Activated T-helper 2 cell treated with anti-CD3 and anti-CD28 coated beads, Interferon-gamma antibody, Interleukin-2, Interleukin-4, amounts not matched to agents 10 μg/mL and 5 μg/mL and 100 μg/mL, durations not matched to agents 14 hours and 24 hours and 36 hours (primary cell): Measurements from ENCODE around the gene CEP55. TPM values are rescaled to one million over a fixed set of nuclear protein-coding genes. Genes with fewer than 3 reads are reported as not detected.
A peak's percentile ranks its signal among the peaks of the same experiment; 100 is the strongest.
"Not testable (repeated sequence)": the region's sequence is repeated elsewhere in the genome, so short reads cannot be mapped to it uniquely, and the experiment has no call there.

Source experiments
- DNase-seq: peaks from one replicate; pipeline ENCODE4 v3.0.0; 2021; ENCODE audit warnings: low spot score
- H3K27ac Mint-ChIP-seq: one replicate; pipeline ENCODE4 v1.8.0; 2021; ENCODE audit warnings: mixed read lengths
- H3K27me3 Mint-ChIP-seq: one replicate; pipeline ENCODE4 v1.8.0; 2021; ENCODE audit warnings: low read depth, mixed read lengths
- H3K36me3 Mint-ChIP-seq: one replicate; pipeline ENCODE4 v1.8.0; 2021; ENCODE audit warnings: low read depth, mixed read lengths
- H3K4me1 Mint-ChIP-seq: one replicate; pipeline ENCODE4 v1.8.0; 2021; ENCODE audit warnings: low read depth, mixed read lengths
- H3K4me3 Mint-ChIP-seq: one replicate; pipeline ENCODE4 v1.8.0; 2021; ENCODE audit warnings: low read depth, mild to moderate bottlenecking, moderate library complexity, mixed read lengths
- H3K9me3 Mint-ChIP-seq: one replicate; pipeline ENCODE4 v1.8.0; 2021; ENCODE audit warnings: mixed read lengths
- intact Hi-C: fragments of 100-400 bp; cut with micrococcal nuclease; formaldehyde crosslinking; loops from one replicate; pipeline ENCODE4 v1.15.1; 2023
- total RNA-seq: library from RNA; stranded (reverse); gene quantifications from 2 replicates; pipeline ENCODE4 v1.2.3, GENCODE V29; 2022

Gene CEP55
- total RNA-seq, 1 donor from 2014 or later: 72.6 TPM

DNA sequence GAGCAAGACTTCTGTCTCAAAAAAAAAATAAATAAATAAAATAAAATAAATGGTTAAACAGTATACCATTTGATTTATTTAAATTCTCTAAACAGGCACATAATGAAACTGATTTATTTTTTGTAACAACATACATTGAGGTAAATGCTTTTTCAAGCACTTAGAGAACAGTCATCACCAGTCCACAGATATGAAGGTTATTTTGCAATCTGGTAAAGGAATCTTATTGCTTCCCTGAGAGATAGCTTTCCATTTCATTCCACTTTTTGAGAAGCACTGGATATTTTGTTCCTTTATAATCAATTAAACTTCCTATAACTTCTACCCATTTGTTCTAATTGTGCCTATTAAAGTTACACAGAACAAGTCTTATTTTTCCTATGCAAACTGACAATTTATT lies 5.2 kb downstream of the CEP55 start:
- DNase-seq: no peak
- Mint-ChIP-seq H3K27ac (peak overlapping the region; percentile 77), H3K4me1 (peaks cover 76% of the 10 kb centered on the region), H3K4me3 (peak overlapping the region; percentile 53), H3K27me3 (no peaks in the 10 kb centered on the region), H3K9me3 (no peaks in the 10 kb centered on the region), H3K36me3 (peaks cover 70% of the 10 kb centered on the region)
- intact Hi-C loops: loop anchor here (10.0 kb wide), 1 partner anchor 907 kb away; the partner anchor contains the start of gene KIF11

DNA sequence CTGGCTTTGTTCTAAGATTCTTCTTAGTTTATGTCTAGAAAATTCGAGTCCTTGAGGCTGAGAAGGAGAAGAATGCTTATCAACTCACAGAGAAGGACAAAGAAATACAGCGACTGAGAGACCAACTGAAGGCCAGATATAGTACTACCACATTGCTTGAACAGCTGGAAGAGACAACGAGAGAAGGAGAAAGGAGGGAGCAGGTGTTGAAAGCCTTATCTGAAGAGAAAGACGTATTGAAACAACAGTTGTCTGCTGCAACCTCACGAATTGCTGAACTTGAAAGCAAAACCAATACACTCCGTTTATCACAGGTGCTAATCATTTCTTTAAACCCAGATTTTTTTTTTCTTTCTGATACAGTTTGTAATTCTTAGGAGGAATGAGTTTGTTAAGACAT lies 6.7 kb downstream of the CEP55 start:
- peak overlapping the region; percentile 66 for H3K4me3 Mint-ChIP-seq
- no peaks in the 10 kb centered on the region for H3K27me3 Mint-ChIP-seq
- no peaks in the 10 kb centered on the region for H3K9me3 Mint-ChIP-seq
- intact Hi-C loops: loop anchor here (1.0 to 10.0 kb wide), 2 partner anchors 21 to 908 kb away; partner anchors contain the start of genes KIF11 and MYOF
- H3K4me1 Mint-ChIP-seq: peaks cover 74% of the 10 kb centered on the region
- peak overlapping the region; percentile 87 for H3K27ac Mint-ChIP-seq
- DNase-seq: no peak
- H3K36me3 Mint-ChIP-seq: peaks cover 79% of the 10 kb centered on the region

DNA sequence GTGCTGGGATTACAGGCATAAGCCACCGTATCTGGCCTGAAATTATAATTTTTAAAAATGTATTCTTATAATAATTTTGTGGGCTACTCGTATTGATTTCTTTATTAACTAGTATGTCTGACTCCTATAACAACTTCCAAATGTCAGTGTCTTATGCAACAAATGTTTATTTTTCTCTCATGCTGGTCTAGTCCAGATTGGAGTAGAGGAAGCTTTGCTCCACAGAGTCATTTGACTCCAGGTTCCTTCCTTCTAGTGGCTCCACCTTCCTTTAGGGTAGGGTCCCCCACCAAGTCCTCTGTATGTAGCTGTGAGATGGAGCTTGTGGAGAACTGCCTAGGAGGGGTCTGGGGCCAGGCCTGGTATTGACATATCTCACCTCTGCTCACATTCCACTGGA lies 8.7 kb downstream of the CEP55 start:
- Mint-ChIP-seq H3K9me3 (no peaks in the 10 kb centered on the region), H3K4me3 (no peak overlapping the region), H3K27me3 (no peaks in the 10 kb centered on the region), H3K27ac (peak overlapping the region; percentile 67), H3K36me3 (peaks cover 78% of the 10 kb centered on the region), H3K4me1 (peaks cover 73% of the 10 kb centered on the region)
- DNase-seq: no peak
- intact Hi-C loops: loop anchor here (10.0 kb wide), 1 partner anchor 910 kb away; the partner anchor contains the start of gene KIF11

DNA sequence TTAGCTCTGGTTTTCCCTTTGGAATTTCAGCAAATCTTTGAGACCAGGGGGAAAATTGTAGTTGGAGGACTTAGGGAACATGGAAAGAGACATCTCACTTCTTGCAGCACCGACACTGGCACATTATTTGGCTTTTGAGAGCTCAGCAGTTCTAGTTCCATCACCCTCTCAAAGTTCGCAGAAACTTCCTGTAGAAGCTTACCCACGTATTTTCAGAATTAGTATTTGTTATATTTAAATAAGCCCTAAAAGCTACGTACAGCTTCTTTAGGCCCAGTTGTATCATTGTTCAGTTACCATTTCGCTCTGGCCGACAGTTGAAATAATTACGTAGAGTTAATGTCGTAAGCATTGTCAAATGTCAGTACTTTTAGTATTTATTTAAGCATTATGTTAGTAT lies 13.4 kb downstream of the CEP55 start:
- no peaks in the 10 kb centered on the region for H3K27me3 Mint-ChIP-seq
- intact Hi-C loops: loop anchor here (2.0 to 10.0 kb wide), 3 partner anchors 13 to 915 kb away; partner anchors contain the start of genes CEP55, EXOC6 and KIF11
- peaks cover 65% of the 10 kb centered on the region for H3K36me3 Mint-ChIP-seq
- no peak overlapping the region for H3K4me3 Mint-ChIP-seq
- H3K27ac Mint-ChIP-seq: peak overlapping the region; percentile 51
- no peaks in the 10 kb centered on the region for H3K9me3 Mint-ChIP-seq
- peaks cover 42% of the 10 kb centered on the region for H3K4me1 Mint-ChIP-seq
- no peak for DNase-seq

DNA sequence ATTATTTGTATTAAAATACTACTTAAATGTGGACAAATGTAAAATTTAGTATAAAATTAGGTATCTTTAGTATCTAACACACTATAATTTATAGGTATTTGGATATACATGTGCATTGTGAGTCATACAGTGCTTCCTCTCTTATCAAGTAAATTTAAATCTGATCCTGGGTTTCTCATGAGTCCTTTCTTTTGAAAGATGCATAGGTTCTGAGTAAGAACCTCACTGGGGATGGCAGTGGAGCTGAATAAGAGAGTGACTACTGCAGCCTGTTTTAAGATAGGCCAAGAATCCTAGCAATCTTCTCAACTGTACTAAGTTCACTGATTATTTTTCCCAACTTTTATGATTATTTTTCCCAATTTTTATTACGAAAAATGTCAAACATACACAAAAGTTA lies 16.2 kb downstream of the CEP55 start:
- DNase-seq: no peak
- H3K36me3 Mint-ChIP-seq: peaks cover 71% of the 10 kb centered on the region
- H3K4me3 Mint-ChIP-seq: no peak overlapping the region
- peaks cover 30% of the 10 kb centered on the region for H3K4me1 Mint-ChIP-seq
- no peaks in the 10 kb centered on the region for H3K27me3 Mint-ChIP-seq
- H3K27ac Mint-ChIP-seq: peak overlapping the region; percentile 10
- no peaks in the 10 kb centered on the region for H3K9me3 Mint-ChIP-seq
- intact Hi-C loops: loop anchor here (10.0 kb wide), 1 partner anchor 668 kb away; the partner anchor contains the start of gene EXOC6

DNA sequence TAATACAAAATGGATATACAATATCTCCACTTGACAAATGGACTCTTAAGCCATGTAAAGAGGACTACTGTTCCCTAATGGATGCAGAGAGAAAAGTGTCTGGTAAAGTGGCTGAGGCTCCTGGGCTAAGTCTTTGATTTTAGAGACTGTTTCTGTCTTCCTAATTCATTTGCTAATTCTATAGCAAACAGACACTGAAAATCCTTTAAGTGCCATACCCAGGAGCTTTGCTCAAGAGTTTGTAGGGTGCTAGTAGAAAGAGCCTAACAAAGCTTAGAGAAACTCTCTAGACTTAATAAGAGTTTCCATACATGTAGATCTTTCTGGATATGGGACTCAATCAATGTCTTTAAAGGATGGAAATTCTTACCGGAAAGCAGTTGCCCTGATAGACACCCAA lies 16.7 kb downstream of the CEP55 start:
- Mint-ChIP-seq H3K27me3 (no peaks in the 10 kb centered on the region), H3K9me3 (no peaks in the 10 kb centered on the region), H3K4me1 (peaks cover 27% of the 10 kb centered on the region), H3K36me3 (peaks cover 68% of the 10 kb centered on the region), H3K4me3 (no peak overlapping the region), H3K27ac (peak overlapping the region; percentile 10)
- intact Hi-C loops: loop anchor here (10.0 kb wide), 1 partner anchor 668 kb away; the partner anchor contains the start of gene EXOC6
- DNase-seq: no peak

DNA sequence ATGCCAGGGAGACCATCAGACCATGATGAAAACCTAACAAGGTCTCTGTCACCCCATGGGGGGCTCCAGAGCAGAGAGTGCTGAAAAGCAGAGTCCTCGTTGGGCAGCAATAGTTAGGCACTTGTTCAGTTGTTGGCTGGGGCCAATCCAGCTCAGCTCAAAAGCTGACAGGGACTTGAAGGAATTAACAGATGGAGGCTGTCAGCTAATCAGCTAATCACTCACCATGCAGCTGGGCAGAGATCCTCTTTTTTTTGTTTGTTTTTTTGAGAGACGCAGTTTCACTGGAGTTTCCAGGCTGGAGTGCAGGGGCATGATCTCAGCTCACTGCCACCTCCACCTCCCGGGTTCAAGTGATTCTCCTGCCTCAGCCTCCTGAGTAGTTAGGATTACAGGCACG lies 18.1 kb downstream of the CEP55 start:
- intact Hi-C loops: loop anchor here (10.0 kb wide), 1 partner anchor 670 kb away; the partner anchor contains the start of gene EXOC6
- H3K27ac Mint-ChIP-seq: no peak overlapping the region
- no peak for DNase-seq
- peaks cover 15% of the 10 kb centered on the region for H3K4me1 Mint-ChIP-seq
- H3K27me3 Mint-ChIP-seq: no peaks in the 10 kb centered on the region
- peaks cover 69% of the 10 kb centered on the region for H3K36me3 Mint-ChIP-seq
- H3K4me3 Mint-ChIP-seq: no peak overlapping the region
- H3K9me3 Mint-ChIP-seq: no peaks in the 10 kb centered on the region

DNA sequence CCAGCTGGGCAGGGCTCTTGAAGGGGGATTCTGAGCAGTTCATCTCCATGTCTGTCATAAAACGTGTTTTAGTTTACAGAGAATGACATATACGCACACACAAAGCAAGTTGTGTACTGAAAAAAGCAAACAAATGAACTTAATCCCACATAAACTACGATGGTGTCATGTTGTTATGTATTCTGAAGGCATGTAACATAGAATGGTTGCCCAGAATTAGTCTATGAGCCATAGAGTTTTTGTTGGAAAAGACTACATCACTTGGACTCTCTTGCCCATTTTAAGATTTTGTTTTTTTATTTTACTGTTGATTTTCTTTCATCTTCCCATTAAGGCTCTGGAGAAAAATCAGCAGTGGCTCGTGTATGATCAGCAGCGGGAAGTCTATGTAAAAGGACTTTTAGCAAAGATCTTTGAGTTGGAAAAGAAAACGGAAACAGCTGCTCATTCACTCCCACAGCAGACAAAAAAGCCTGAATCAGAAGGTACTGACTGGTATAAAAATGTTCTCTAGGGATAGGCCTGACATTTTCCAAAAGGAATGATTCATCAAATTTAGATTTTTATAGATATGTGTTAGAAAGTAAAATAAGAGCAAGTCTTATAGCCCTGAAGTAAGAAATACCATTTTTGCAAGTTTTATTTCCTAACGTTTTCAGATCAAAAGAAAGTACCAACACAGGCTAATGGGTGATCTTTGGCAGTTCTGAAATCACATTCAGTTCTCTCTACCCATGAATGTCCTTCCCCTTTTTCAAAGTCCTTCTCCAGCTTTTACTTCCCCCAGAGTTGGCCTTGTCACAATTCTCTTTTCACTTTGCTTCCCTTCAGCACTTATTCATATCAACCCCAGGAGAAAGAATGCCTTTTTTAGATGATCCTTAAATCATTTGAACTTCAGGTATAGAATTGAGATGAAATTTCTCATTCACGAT lies 18.9 kb downstream of the CEP55 start:
- no peak overlapping the region for H3K4me3 Mint-ChIP-seq
- H3K9me3 Mint-ChIP-seq: no peaks in the 10 kb centered on the region
- intact Hi-C loops: loop anchor here (10.0 kb wide), 1 partner anchor 671 kb away; the partner anchor contains the start of gene EXOC6
- DNase-seq: no peak
- H3K4me1 Mint-ChIP-seq: peaks cover 8% of the 10 kb centered on the region
- H3K27ac Mint-ChIP-seq: no peak overlapping the region
- peaks cover 70% of the 10 kb centered on the region for H3K36me3 Mint-ChIP-seq
- no peaks in the 10 kb centered on the region for H3K27me3 Mint-ChIP-seq

DNA sequence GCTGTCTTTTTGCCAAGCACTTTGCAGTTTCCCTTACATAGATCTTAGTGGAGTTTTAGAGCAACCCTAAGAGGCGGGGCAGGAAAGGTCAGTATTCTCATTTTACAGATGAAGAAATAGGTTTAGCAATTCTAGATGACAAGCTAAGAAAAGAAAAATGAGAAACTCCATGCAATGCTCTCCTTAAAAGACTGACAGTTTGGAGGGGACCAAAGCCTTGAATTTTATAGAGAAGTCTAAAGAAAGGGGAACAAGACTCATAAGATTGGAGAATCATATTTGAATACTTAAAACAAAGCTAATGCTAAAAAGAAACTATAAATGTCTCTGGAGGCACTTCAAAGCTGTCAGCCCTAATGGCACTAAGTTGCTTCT lies 19.6 kb downstream of the CEP55 start:
- peaks cover 73% of the 10 kb centered on the region for H3K36me3 Mint-ChIP-seq

DNA sequence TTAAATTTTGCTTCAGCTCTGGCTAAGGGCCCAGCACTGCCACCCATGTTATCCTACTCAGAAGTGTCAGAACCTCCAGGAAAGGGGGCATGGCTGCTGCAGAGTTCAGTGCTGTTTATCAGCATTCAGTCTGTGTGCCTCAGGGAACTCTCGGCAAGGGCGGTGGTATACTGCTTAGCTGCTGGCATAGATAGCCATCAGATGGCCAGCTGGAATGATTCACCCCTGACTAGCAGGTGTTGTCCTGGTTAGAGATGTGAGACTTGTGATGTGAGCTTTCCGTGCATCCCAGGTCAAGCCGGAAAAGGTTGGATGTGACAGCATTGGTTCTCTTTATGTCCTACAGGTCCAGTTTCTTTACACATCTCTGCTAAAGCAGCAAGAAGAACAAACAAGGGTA lies 22.1 kb downstream of the CEP55 start:
- Mint-ChIP-seq H3K9me3 (peaks cover 6% of the 10 kb centered on the region), H3K4me1 (peaks cover 2% of the 10 kb centered on the region), H3K27me3 (no peaks in the 10 kb centered on the region), H3K4me3 (no peak overlapping the region), H3K36me3 (peaks cover 90% of the 10 kb centered on the region), H3K27ac (no peak overlapping the region)
- intact Hi-C loops: loop anchor here (10.0 kb wide), 1 partner anchor 674 kb away; the partner anchor contains the start of gene EXOC6
- no peak for DNase-seq

More for the DNA sequence above, 19.6 kb downstream of the CEP55 start:
- Mint-ChIP-seq H3K9me3 (no peaks in the 10 kb centered on the region), H3K4me1 (peaks cover 4% of the 10 kb centered on the region), H3K27ac (no peak overlapping the region), H3K27me3 (no peaks in the 10 kb centered on the region), H3K4me3 (no peak overlapping the region)
- intact Hi-C loops: loop anchor here (10.0 kb wide), 1 partner anchor 671 kb away; the partner anchor contains the start of gene EXOC6
- no peak for DNase-seq

DNA sequence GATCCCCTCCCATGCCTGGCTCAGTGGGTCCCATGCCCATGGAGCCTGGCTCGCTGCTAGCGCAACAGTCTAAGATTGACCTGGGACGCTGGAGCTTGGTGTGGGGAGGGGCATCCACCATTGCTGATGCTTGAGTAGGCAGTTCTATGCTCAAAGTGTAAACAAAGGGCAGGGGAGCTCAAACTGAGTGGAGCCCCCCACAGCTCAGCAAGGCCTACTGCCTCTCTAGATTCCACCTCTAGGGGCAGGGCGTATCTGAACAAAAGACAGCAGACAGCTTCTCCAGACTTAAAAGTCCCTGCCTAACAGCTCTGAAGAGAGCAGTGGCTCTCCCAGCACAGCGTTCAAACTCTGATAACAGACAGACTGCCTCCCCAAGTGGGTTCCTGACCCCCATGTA lies 38.9 kb downstream of the CEP55 start:
- H3K4me3 Mint-ChIP-seq: no peak overlapping the region
- H3K4me1 Mint-ChIP-seq: no peaks in the 10 kb centered on the region
- intact Hi-C loops: no loop called here
- no peaks in the 10 kb centered on the region for H3K9me3 Mint-ChIP-seq
- peaks cover 3% of the 10 kb centered on the region for H3K36me3 Mint-ChIP-seq
- DNase-seq: no peak
- H3K27me3 Mint-ChIP-seq: peaks cover 21% of the 10 kb centered on the region
- no peak overlapping the region for H3K27ac Mint-ChIP-seq

DNA sequence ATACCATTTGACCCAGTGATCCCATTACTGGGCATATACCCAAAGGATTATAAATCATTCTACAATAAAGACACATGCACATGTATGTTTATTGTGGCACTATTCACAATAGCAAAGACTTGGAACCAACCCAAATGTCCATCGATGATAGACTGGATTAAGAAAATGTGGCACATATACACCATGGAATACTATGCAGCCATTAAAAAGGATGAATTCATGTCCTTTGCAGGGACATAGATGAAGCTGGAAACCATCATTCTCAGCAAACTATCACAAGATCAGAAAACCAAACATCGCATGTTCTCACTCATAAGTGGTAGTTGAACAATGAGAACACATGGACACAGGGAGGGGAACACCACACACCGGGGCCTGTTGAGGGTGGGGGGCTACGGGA lies 44.5 kb downstream of the CEP55 start:
- DNase-seq, intact Hi-C loops, H3K27ac Mint-ChIP-seq, H3K9me3 Mint-ChIP-seq, H3K36me3 Mint-ChIP-seq, H3K4me3 Mint-ChIP-seq, H3K4me1 Mint-ChIP-seq: not testable (repeated sequence)
- H3K27me3 Mint-ChIP-seq: peaks cover 37% of the 10 kb centered on the region
